Progenitor cell of endocrine pancreas (in vitro differentiated cells): ENCODE measurements around the gene DGKK. TPM values are rescaled to one million over a fixed set of nuclear protein-coding genes. Genes with fewer than 3 reads are reported as not detected.

ENCODE experiments used
- DNase-seq: peaks from one replicate; pipeline ENCODE4 v3.0.0; 2021; ENCODE audit warnings: low spot score; ENCODE audit not compliant: unreplicated experiment
- H3K27ac Mint-ChIP-seq: 2 replicates; pipeline ENCODE4 v1.8.0; 2021; ENCODE audit warnings: mild to moderate bottlenecking, moderate library complexity, mixed read lengths
- H3K27me3 Mint-ChIP-seq: 2 replicates; pipeline ENCODE4 v1.8.0; 2021; ENCODE audit warnings: mixed read lengths
- H3K36me3 Mint-ChIP-seq: 2 replicates; pipeline ENCODE4 v1.8.0; 2022; ENCODE audit warnings: mixed read lengths; ENCODE audit not compliant: insufficient read depth
- H3K4me1 Mint-ChIP-seq: 2 replicates; pipeline ENCODE4 v1.8.0; 2021; ENCODE audit warnings: low read depth, mixed read lengths
- H3K4me3 Mint-ChIP-seq: 2 replicates; pipeline ENCODE4 v1.8.0; 2021; ENCODE audit warnings: low read depth, mild to moderate bottlenecking, moderate library complexity, mixed read lengths
- H3K9me3 Mint-ChIP-seq: 2 replicates; pipeline ENCODE4 v1.8.0; 2021; ENCODE audit warnings: low read depth, mixed read lengths
- total RNA-seq: library from RNA; stranded (reverse); gene quantifications from 2 replicates; pipeline ENCODE4 v1.2.1, GENCODE V29; 2021
- TF ChIP-seq, protein P1 (sequence below): fragments of 200-600 bp; sonication (generic); IDR thresholded peaks from one replicate; pipeline ENCODE4 v1.5.0; 2021; ENCODE audit warnings: antibody characterized with exemption, mild to moderate bottlenecking; ENCODE audit not compliant: unreplicated experiment

DGKK gene
- total RNA-seq, 1 donor from 2014 or later = 1.1 TPM

DNA sequence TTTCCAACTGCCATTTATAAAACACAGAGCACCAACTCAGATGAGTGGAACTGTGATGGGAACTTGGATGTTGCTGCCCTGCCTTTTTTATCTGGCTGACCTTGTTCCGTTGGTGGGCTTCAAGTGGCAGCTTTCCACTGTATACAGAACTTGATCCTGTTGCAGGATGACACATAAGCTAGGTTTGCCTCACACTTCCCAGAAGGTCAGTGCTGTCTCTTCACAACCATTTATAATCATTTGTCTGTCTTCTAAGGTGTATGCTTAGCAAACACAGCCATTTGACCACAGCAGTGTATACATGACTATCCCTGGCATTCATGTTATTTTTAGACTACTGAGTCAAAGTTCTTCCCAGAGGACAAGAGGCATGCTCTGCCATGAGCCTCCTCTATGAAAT is 20.3 kb downstream of the DGKK start:
- Mint-ChIP-seq H3K4me1 (no peaks in the 10 kb centered on the region), H3K27ac (no peak overlapping the region), H3K36me3 (peaks cover 2% of the 10 kb centered on the region), H3K27me3 (no peaks in the 10 kb centered on the region), H3K4me3 (no peak overlapping the region), H3K9me3 (peaks cover 23% of the 10 kb centered on the region)
- TF ChIP-seq, protein P1, sequence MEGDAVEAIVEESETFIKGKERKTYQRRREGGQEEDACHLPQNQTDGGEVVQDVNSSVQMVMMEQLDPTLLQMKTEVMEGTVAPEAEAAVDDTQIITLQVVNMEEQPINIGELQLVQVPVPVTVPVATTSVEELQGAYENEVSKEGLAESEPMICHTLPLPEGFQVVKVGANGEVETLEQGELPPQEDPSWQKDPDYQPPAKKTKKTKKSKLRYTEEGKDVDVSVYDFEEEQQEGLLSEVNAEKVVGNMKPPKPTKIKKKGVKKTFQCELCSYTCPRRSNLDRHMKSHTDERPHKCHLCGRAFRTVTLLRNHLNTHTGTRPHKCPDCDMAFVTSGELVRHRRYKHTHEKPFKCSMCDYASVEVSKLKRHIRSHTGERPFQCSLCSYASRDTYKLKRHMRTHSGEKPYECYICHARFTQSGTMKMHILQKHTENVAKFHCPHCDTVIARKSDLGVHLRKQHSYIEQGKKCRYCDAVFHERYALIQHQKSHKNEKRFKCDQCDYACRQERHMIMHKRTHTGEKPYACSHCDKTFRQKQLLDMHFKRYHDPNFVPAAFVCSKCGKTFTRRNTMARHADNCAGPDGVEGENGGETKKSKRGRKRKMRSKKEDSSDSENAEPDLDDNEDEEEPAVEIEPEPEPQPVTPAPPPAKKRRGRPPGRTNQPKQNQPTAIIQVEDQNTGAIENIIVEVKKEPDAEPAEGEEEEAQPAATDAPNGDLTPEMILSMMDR = no peak
- no peak for DNase-seq

DNA sequence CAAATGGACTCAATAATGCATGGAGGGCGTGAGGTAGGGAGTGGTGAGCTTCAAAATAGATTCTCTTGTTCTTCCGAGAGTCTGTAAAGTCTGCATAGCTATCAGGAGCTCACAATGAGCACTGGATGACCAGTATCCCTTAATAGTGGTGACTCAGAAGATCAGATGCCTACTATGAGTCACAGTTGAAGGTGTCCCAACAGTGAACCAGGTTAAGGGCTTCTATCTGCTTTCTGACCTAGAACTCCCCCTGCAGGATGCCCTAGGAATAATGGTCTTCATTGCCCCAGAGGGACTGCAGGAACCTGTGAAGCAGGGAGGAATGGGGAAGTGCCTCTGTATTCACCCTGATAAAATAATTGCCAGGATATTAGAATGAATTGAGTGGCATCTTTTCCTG is 22.1 kb downstream of the DGKK start:
- H3K27ac Mint-ChIP-seq = no peak overlapping the region
- H3K36me3 Mint-ChIP-seq = peaks cover 2% of the 10 kb centered on the region
- TF ChIP-seq, protein P1 = no peak
- H3K4me3 Mint-ChIP-seq = no peak overlapping the region
- no peaks in the 10 kb centered on the region for H3K4me1 Mint-ChIP-seq
- no peaks in the 10 kb centered on the region for H3K27me3 Mint-ChIP-seq
- DNase-seq = no peak
- H3K9me3 Mint-ChIP-seq = peaks cover 11% of the 10 kb centered on the region

DNA sequence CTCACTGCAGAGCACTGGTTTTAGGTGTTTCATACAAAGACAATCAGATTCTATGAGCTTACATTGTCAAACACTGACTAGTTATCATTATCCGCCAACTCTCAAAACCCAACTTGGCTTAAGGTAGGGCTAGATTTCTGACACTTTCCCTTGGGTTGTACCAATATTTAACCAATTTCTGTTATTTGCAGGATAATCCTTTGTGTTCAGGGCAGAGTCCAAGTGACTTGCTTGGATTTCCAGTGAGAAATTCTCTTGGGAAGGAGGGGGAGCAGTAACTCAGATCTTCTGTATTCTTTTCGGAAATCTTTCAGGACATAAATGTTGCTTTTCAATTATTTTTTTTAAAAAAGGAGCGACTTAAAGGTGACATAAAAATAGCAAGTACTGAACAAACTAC is 23.1 kb downstream of the DGKK start:
- Mint-ChIP-seq H3K9me3 (peaks cover 16% of the 10 kb centered on the region), H3K36me3 (peaks cover 2% of the 10 kb centered on the region), H3K27ac (no peak overlapping the region), H3K4me3 (no peak overlapping the region), H3K4me1 (no peaks in the 10 kb centered on the region), H3K27me3 (no peaks in the 10 kb centered on the region)
- TF ChIP-seq, protein P1 = no peak
- DNase-seq = no peak

DNA sequence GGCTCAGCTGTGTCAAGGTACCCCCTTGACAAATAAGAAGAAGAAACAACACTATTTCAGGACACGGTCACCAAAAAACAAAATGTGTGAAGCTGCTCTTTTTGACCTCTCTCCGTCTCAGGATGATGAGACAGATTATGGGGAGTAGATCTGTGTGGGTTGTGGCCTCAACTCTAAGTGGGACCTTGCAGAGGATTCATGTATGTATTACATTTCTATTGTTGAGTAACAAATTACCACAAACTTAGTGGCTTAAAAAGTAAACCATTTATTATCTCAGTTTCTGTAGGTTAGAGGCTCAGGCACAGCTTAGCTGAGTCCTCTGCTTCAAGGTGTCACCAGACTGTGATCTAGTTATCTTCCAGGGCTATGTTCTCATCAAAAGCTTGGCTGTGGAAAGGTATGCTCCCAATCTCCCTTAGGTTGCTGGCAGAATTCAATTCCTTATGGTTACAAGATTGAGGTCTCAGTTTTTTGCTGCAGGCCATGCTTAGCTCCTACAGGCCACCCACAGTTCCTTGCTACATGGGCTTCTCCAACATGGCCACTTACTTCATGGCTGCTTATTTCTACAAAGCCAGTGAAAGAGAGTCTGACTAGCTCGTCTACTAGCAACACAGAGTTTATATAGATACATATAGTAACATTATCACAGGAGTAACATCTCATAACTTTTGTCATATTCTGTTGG is 28.1 kb downstream of the DGKK start:
- Mint-ChIP-seq H3K4me1 (no peaks in the 10 kb centered on the region), H3K4me3 (no peak overlapping the region), H3K36me3 (peaks cover 2% of the 10 kb centered on the region), H3K27ac (no peak overlapping the region), H3K27me3 (no peaks in the 10 kb centered on the region), H3K9me3 (peaks cover 20% of the 10 kb centered on the region)
- DNase-seq = no peak
- TF ChIP-seq, protein P1 = no peak

DNA sequence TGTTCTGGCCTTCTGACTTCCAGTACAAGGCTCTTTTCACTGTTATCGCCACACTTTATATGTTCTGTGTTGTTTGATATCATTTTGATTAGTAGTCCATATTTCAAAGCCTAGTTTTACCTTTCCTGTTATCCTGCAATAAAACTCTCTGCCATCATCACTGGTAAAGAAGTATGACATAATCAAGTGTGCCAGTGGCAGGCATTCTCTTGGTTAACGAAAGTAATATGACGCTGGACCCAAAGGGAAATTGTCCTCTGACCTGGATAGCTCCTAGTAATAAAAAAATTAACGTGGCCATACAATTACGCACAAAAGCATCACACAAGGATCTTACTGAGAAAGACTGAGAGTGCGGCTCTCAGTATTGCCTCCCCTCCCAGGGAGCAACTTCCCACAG is 33.8 kb downstream of the DGKK start:
- Mint-ChIP-seq H3K27me3 (no peaks in the 10 kb centered on the region), H3K4me3 (no peak overlapping the region), H3K4me1 (peaks cover 2% of the 10 kb centered on the region), H3K27ac (no peak overlapping the region), H3K9me3 (peaks cover 10% of the 10 kb centered on the region), H3K36me3 (no peaks in the 10 kb centered on the region)
- TF ChIP-seq, protein P1 = no peak
- no peak for DNase-seq
